IMR-90 (cell line): ENCODE data around the gene DPP6. TPM values are rescaled to one million over a fixed set of nuclear protein-coding genes. Genes with fewer than 3 reads are reported as not detected.

ENCODE experiments used
- ATAC-seq: fragments of 200-7000 bp; cut with Tn5 transposase; 2 replicates; pipeline ENCODE4 v1.9.1; 2020; ENCODE audit warnings: low read depth, mild to moderate bottlenecking, moderate library complexity
- BruUV-seq: library from RNA; stranded (reverse); fragments of 400-500 nt; replicated peaks from 2 replicates; lab custom pipeline; 2021; lab: Mats Ljungman, UMichigan
- CTCF ChIA-PET: fragments of 300-600 bp; formaldehyde crosslinking; extraction: SDS; loops from one replicate; lab custom pipeline; 2021; ENCODE audit warnings: antibody characterized with exemption; lab: Yijun Ruan, JAX
- POLR2A ChIA-PET: fragments of 300-600 bp; sonication (Branson Sonifier 250); formaldehyde crosslinking; loops from one replicate; lab custom pipeline; 2022; ENCODE audit warnings: antibody characterized with exemption; ENCODE audit not compliant: unreplicated experiment; lab: Charles Lee
- DNase-seq: peaks from one replicate; pipeline ENCODE4 v3.0.0; 2013
- H2AFZ ChIP-seq: replicated peaks from 2 replicates; pipeline ENCODE3; 2013; ENCODE audit warnings: low read length, mild to moderate bottlenecking; ENCODE audit not compliant: poor library complexity
- H2AK5ac ChIP-seq: 2 replicates; pipeline ENCODE4 v1.6.1; 2013; ENCODE audit warnings: low read depth, low read length, inconsistent platforms
- H2AK9ac ChIP-seq: replicated peaks from 2 replicates; pipeline ENCODE3; 2013; ENCODE audit warnings: mild to moderate bottlenecking, low read depth, low read length, moderate library complexity; ENCODE audit not compliant: poor library complexity
- H2BK120ac ChIP-seq: 2 replicates; pipeline ENCODE4 v1.6.1; 2013; ENCODE audit warnings: low read depth, low read length, inconsistent platforms
- H2BK15ac ChIP-seq: 3 replicates; pipeline ENCODE4 v1.6.1; 2013; ENCODE audit warnings: low read depth, low read length, inconsistent platforms
- H2BK20ac ChIP-seq: 2 replicates; pipeline ENCODE4 v1.6.1; 2013; ENCODE audit warnings: low read depth, mild to moderate bottlenecking, inconsistent platforms, low read length, moderate library complexity
- H2BK5ac ChIP-seq: 2 replicates; pipeline ENCODE4 v1.6.1; 2013; ENCODE audit warnings: mild to moderate bottlenecking, low read depth, low read length, inconsistent platforms; ENCODE audit not compliant: poor library complexity, severe bottlenecking
- H3K14ac ChIP-seq: replicated peaks from 2 replicates; pipeline ENCODE4 v1.6.1; 2013; ENCODE audit warnings: low read depth, low read length, inconsistent platforms
- H3K18ac ChIP-seq: 2 replicates; pipeline ENCODE4 v1.6.1; 2013; ENCODE audit warnings: low read depth, low read length, control low read depth
- H3K23ac ChIP-seq: 2 replicates; pipeline ENCODE4 v1.6.1; 2013; ENCODE audit warnings: low read depth, low read length, inconsistent platforms
- H3K27ac ChIP-seq: 2 replicates; pipeline ENCODE4 v1.5.1; 2013; ENCODE audit warnings: mild to moderate bottlenecking, control low read depth, low read length; ENCODE audit not compliant: insufficient read depth
- H3K27me3 ChIP-seq: 2 replicates; pipeline ENCODE4 v1.6.1; 2013; ENCODE audit warnings: low read length; ENCODE audit not compliant: control insufficient read depth, insufficient read depth
- H3K36me3 ChIP-seq: 2 replicates; pipeline ENCODE4 v1.6.1; 2013; ENCODE audit warnings: low read length, mixed read lengths; ENCODE audit not compliant: control insufficient read depth, insufficient read depth
- H3K4ac ChIP-seq: 2 replicates; pipeline ENCODE4 v1.6.1; 2013; ENCODE audit warnings: low read depth, low read length, inconsistent platforms
- H3K4me1 ChIP-seq: 2 replicates; pipeline ENCODE4 v1.6.1; 2013; ENCODE audit warnings: low read length, mixed read lengths; ENCODE audit not compliant: control insufficient read depth, insufficient read depth
- H3K4me2 ChIP-seq: 2 replicates; pipeline ENCODE4 v1.6.1; 2013; ENCODE audit warnings: low read depth, mild to moderate bottlenecking, control low read depth, low read length, moderate library complexity
- H3K4me3 ChIP-seq: 2 replicates; pipeline ENCODE4 v1.5.1; 2013; ENCODE audit warnings: low read depth, mild to moderate bottlenecking, control low read depth, low read length, moderate library complexity; ENCODE audit not compliant: insufficient read depth
- H3K56ac ChIP-seq: 2 replicates; pipeline ENCODE4 v1.6.1; 2013; ENCODE audit warnings: low read length, inconsistent platforms; ENCODE audit not compliant: insufficient read depth; ENCODE audit errors: extremely low read depth
- H3K79me1 ChIP-seq, 2 experiments: 2 replicates each; pipeline ENCODE4 v1.6.1; 2013; ENCODE audit warnings: low read length in 2 of 2, inconsistent platforms in 1 of 2, low read depth in 1 of 2
- H3K9ac ChIP-seq: 2 replicates; pipeline ENCODE4 v1.6.1; 2013; ENCODE audit warnings: low read depth, low read length, control low read depth
- H3K9me1 ChIP-seq: 2 replicates; pipeline ENCODE4 v1.6.1; 2013; ENCODE audit warnings: low read length, inconsistent platforms; ENCODE audit not compliant: insufficient read depth
- H3K9me3 ChIP-seq: 2 replicates; pipeline ENCODE4 v1.6.1; 2013; ENCODE audit warnings: low read length; ENCODE audit not compliant: control insufficient read depth, insufficient read depth
- H4K20me1 ChIP-seq: 2 replicates; pipeline ENCODE4 v1.6.1; 2013; ENCODE audit warnings: low read length, inconsistent platforms; ENCODE audit not compliant: insufficient read depth
- H4K5ac ChIP-seq: 2 replicates; pipeline ENCODE4 v1.6.1; 2013; ENCODE audit warnings: mild to moderate bottlenecking, low read depth, low read length, control low read depth
- H4K8ac ChIP-seq, 2 experiments: 2 replicates each; pipeline ENCODE4 v1.6.1; 2013; ENCODE audit warnings: low read depth in 2 of 2, low read length in 2 of 2, control low read depth in 1 of 2, inconsistent platforms in 1 of 2
- H4K91ac ChIP-seq: 2 replicates; pipeline ENCODE4 v1.6.1; 2013; ENCODE audit warnings: low read depth, low read length, inconsistent platforms; ENCODE audit not compliant: insufficient read depth
- CEBPB ChIP-seq: IDR thresholded peaks from 2 replicates; pipeline ENCODE4 v1.6.1; 2012; ENCODE audit warnings: low read depth, low read length, improper control_type of control experiment
- FOS ChIP-seq: fragments of 150-350 bp; IDR thresholded peaks from 2 replicates; pipeline ENCODE4 v1.6.1; 2016; ENCODE audit warnings: low read depth, low read length
- POLR2A ChIP-seq: IDR thresholded peaks from 2 replicates; pipeline ENCODE4 v1.6.1; 2012; ENCODE audit warnings: mild to moderate bottlenecking, low read depth, low read length
- USF2 ChIP-seq: fragments of 150-350 bp; IDR thresholded peaks from 2 replicates; pipeline ENCODE4 v1.6.1; 2017; ENCODE audit warnings: mild to moderate bottlenecking, antibody characterized with exemption, low read length, low read depth
- WGBS, 2 experiments: methylation state at CpG; one replicate each; pipeline versions ENCODE4 v1.1.5 to v1.1.7; 2013; ENCODE audit warnings: missing lambda C conversion rate in 2 of 2; ENCODE audit not compliant: insufficient read length in 1 of 2; ENCODE audit errors: extremely low coverage in 2 of 2; 5-methylcytosine and 5-hydroxymethylcytosine counted together
- dilution Hi-C: fragments of 300-500 bp; cut with HindIII; formaldehyde crosslinking; loops from one replicate; pipeline ENCODE4 v1.14.3; 2018; ENCODE audit warnings: low sequenced_read_pairs; ENCODE audit not compliant: unreplicated experiment
- in situ Hi-C: fragments of 300-500 bp; cut with MboI; formaldehyde crosslinking; loops from 3 replicates; pipeline ENCODE4 v1.14.3; 2019; ENCODE audit warnings: low sequenced_read_pairs, inconsistent platforms, mixed read lengths
- intact Hi-C: fragments of 100-400 bp; cut with micrococcal nuclease; formaldehyde crosslinking; loops from 2 replicates; pipeline ENCODE4 v1.10.0; 2022
- polyA plus RNA-seq, 3 experiments: library from polyadenylated mRNA; depleted of rRNA; stranded (reverse); fragments of >200 nt; gene quantifications; 2 replicates each; pipeline ENCODE4 v1.2.3, GENCODE V29; 2012; ENCODE audit warnings: low replicate concordance in 1 of 3
- total RNA-seq: library from RNA; depleted of rRNA; stranded (reverse); fragments of >200 nt; gene quantifications from 2 replicates; pipeline ENCODE4 v1.2.3, GENCODE V29; 2012

The DPP6 gene
- total and polyA plus RNA-seq, 2 of the 4 experiments (the other 2 are of a cell fraction) = not detected

GRCh38 chr7:154371424-154371823, 319.2 kb downstream of the DPP6 start:
- Histone ChIP-seq H3K4me1 (no peaks in the 10 kb centered on the region), H3K9ac (no peak overlapping the region), H3K4ac (no peak overlapping the region), H3K4me2 (no peak overlapping the region), H3K79me1 (no peaks in the 10 kb centered on the region), H3K4me3 (no peak overlapping the region), H2AK9ac (no peak overlapping the region), H2AFZ (no peak overlapping the region), H3K9me3 (peaks cover 41% of the 10 kb centered on the region), H2BK120ac (no peak overlapping the region), H4K5ac (no peak overlapping the region), H4K8ac (no peak overlapping the region), H3K9me1 (no peaks in the 10 kb centered on the region), H3K14ac (no peak overlapping the region), H3K56ac (no peak overlapping the region), H2BK15ac (no peak overlapping the region), H3K27ac (no peak overlapping the region), H3K18ac (no peak overlapping the region), H3K36me3 (no peaks in the 10 kb centered on the region), H4K91ac (no peak overlapping the region), H4K20me1 (no peaks in the 10 kb centered on the region), H3K27me3 (no peaks in the 10 kb centered on the region), H2BK20ac (no peak overlapping the region), H2BK5ac (no peak overlapping the region), H2AK5ac (no peak overlapping the region), H3K23ac (no peak overlapping the region)
- dilution Hi-C loops (no loop called here), in situ Hi-C loops (no loop called here), intact Hi-C loops (no loop called here)
- TF ChIP-seq FOS (no peak), POLR2A (no peak), USF2 (no peak), CEBPB (no peak)
- BruUV-seq = no TSS peak
- no peak for ATAC-seq
- ChIA-PET POLR2A (no interaction called here), CTCF (no interaction called here)
- 63% methylated on average over 5 of the region's 8 CpGs; no CpG with 5 or more reads in 1 of the 2 experiments for WGBS, 2 experiments
- no peak for DNase-seq
